SW480 (cell line): ENCODE measurements around the gene SLC6A17.

Experiments used
- DNase-seq: peaks from one replicate; pipeline ENCODE4 v3.0.0-alpha.2; 2016; ENCODE audit warnings: low spot score

The SLC6A17 gene

GRCh38 chr1:110205156-110205555 is 54.9 kb downstream of the SLC6A17 start:
- no peak for DNase-seq

DNA sequence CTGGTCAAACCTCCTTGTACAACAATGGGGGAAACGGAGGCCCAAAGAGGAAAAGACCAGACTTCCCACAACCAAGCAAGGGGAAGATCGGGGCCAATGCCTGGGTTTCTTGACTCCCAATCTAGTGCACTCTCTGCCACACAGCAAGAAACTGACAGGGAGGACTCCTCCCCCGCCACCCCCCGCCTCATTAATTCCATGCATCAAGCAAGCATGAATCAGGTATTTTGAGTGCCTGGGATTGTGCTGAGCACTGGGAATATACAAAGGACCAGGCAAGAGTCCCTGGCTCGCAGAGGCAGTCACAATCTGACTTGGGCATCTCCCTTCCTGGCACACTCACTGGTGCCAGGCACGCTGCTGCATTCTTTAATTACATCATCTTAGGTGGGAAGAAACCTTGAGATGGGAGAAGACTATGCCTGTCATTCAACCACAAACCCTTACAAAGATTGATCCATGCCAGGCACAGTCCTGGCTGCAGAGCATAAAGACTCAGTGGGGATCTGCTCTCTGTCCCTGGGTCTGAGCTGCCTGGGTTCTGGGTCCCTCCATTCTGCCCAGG is 55.4 kb downstream of the SLC6A17 start:
- DNase-seq, result no peak

DNA sequence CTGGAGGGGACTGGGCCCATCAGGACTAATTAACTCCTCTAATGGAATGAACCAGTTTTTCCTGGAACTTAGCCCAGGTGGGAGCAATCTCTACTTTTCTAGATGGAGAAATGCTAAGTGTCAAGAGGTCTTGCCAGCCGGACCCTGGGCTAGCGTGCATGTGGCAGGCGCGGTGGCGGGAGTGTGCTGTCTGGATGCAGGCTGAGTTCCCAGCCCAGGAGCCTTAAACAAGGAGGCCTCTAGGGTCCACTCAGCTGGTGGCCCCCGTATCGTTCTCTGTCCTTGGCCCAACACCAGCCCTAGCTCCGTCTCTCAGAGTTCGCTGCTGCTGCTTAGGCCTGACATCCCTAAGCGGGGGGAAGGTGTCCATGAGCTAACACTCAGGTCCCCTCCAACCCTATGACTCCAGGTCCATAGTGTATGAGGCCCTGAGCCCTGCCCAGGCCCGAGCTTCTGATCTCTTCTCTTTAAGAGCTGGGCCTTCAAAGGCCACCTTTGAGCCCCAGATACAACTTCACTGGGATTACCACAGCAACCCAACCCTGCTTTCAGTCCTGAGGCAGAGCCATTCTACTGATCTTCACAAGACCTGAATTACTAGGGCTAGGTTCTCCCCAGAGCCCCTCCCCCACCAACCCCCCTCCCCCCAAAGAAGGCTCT is 56.1 kb downstream of the SLC6A17 start:
- DNase-seq, result no peak

GRCh38 chr1:110207831-110208230 is 57.5 kb downstream of the SLC6A17 start:
- DNase-seq, result peak; percentile 37

GRCh38 chr1:110208916-110209645 is 58.8 kb downstream of the SLC6A17 start:
- DNase-seq, result peak; percentile 5

GRCh38 chr1:110209715-110210603 is 59.7 kb downstream of the SLC6A17 start, which contains the start of gene KCNC4:
Gene KCNC4 (plus strand): TSS chr1:110210314. CDS start chr1:110211500, 1,186 bp downstream.
- peak; percentile 76 for DNase-seq

DNA sequence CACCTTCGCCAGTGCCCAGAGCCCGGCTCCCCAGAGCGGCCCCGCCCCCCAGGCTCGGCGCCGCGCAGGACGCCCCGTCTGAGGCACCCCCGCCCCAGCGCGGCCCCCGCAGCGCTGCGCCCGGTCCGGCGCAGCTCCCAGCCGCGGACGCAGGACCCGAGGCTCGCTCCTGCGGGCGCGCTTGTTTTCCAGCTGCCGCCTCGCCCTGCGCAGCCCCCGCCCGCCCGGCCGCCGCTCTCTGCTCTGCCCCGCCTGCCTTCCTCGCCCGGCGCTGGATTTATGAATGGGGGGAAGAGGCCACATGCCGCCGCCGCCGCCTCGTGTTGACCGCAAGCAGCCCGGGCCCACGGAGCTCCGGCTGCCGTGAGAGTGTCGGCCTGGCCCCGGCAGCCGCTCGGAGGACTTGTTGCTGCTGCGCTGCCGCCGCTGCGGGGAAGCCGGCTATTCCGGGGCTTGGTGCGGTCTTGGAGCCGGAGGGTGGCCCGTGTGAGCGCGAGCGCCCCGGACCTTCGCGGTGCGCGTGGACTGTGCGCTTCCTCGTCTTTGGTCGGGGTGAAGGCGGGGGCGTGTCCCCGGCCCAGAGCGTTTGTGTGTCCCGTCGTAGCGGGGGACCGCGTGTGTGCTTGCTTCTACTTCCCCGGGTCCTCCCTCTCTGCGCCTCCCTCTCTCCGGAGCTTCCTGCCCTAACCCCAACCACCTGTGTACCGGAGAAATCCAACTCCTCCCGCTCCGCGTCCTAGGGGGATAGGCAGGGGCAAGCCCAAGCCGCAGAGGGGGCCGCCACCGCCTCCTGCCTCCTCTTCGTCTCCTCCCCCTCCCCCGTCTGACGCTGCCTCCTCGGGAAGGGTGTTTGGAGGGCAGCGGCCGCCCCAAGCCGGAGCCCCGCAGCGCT is 60.6 kb downstream of the SLC6A17 start:
- peak; percentile 52 for DNase-seq

DNA sequence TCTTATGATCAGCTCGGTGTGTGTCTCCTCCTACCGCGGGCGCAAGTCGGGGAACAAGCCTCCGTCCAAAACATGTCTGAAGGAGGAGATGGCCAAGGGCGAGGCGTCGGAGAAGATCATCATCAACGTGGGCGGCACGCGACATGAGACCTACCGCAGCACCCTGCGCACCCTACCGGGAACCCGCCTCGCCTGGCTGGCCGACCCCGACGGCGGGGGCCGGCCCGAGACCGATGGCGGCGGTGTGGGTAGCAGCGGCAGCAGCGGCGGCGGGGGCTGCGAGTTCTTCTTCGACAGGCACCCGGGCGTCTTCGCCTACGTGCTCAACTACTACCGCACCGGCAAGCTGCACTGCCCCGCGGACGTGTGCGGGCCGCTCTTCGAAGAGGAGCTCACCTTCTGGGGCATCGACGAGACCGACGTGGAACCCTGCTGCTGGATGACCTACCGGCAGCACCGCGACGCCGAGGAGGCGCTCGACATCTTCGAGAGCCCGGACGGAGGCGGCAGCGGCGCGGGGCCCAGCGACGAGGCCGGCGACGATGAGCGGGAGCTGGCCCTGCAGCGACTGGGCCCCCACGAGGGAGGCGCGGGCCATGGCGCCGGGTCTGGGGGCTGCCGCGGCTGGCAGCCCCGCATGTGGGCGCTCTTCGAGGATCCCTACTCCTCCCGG is 61.3 kb downstream of the SLC6A17 start:
- no peak for DNase-seq

- DNase-seq, result no peak
Measured at GRCh38 chr1:110212169-110213142, 62.2 kb downstream of the SLC6A17 start.

- no peak for DNase-seq
Measured at GRCh38 chr1:110213143-110213540, 62.8 kb downstream of the SLC6A17 start.

DNA sequence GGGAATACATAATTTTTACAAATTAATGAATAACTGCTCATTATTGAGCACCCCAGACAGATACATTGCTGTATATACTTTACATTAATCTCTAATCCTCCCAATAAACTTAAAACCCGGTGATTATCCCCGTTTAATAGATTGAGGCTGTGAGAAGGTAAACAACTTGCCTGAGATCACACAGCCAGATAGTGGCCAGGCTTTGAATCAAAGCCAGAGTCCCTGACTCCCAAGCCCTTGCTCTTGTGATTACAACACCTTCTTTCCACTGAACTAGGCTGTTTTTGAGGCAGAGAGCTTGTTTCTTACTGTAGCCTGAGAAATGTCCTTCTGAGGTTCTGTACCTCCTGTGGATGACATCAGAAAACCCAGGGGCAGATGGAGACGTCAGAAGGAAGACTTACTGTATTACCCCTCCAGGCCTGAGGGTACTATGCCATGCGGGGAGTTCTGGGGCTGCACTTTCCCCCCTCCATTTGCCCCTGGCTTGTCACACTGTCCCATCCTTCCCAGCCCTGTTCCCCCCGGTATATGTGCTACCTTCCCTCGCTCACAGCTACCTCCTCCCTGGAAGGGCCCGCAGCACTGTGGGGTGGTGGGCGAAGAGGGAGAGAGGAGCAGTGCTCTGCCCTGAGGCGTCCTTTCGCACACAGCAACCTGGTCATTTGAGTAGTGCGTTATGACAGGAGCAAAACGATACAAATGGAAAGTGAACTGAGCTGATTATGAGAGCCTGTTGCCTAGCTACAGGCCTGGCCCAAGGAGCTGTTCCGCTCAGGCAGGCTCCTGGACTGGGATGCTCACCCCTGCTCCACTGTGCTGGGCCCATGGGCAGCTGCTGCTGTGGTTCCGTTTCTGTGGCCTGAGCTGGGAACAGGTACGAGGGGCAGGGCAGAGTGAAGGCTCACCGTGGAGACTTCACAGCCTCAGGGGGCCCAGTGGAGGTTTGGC is 64.4 kb downstream of the SLC6A17 start:
- no peak for DNase-seq

DNA sequence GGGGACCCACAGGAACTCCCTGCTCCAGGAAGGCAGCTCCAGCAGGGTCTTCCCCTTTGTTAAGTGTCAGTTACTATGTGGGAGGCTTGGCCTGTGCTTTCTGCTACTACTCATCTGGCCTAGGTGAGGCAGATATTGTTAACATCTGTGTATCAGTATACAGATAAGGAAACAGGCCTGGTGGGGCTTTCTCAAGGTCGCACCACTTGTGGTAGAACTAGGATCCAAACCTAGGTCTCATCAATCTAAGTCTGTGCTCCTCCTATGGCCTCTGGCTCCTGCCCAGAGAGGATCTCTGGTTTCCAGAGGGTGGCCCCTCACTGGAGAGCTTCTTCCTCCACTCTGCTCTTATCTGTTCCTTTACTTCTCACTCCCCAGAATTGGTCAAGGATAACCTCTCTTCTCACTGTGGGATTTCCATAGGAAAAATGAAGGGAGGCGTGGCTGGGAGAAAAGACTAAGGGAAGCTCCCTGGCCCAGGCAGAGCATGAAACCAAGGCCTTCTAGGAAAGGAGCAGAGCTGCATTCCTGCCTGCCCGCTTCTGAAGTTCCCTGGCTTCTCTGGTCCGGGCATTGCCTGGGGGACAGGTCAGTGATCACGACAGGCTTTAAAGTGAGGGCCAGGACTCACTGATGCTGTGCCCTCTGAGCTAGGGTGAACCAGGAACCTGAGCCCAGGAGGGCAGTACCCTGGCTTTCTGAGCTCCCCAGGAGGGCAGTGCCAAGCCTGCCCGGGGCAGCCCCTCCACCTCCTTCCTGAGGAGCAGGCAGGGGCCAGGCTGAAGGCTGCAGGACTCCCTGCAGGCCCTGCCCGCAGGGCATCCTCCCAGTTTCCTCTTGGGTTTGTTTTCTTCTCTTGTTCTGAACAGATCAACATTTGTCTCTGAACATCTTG is 65.6 kb downstream of the SLC6A17 start:
- DNase-seq, result no peak

DNA sequence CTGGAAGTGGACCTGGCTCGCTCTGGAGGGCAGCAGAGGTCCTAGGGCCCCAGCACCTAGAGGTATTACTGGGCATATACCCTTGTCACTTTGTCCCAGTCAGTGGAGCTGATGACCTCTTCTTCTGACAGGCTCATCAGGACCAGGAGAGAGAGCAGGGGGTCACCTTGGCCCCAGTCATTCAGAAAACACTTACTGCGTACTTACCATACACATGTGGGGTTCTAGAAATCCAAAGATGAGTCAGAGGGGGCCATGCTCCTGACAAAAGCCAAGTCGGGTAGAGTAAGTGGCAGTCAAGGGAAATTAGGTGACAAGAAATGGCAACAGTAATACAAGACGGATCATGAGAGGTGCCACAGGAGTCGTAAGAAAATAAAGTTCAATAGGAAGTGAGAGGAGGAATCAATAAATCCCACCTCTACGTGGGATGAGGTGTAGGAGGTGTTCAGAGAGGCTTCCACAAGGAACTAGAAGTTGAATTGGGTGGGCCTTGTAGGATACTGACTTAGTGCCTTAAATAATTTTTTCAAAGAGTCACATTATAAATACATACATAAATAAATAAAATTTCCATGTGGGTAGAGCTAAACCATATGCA is 66.7 kb downstream of the SLC6A17 start:
- no peak for DNase-seq

DNA sequence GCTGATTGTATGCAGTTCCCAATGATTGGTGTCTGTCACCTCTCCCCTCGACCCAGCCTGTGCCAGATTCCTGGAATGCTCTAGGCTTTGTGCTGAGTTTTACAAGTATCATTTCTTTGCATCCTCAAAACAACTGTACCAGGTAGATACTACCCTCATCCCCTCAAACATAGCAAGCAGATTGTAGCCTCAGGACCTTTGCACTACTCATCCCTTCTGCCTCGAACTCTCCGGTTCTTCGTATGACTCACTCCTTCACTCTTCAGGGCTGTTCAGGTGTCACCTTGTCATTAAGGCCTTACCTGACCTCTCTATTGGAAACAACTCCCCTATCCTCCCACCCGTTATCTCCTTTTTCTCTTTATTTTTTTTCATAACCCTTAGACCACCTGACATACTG is 67.8 kb downstream of the SLC6A17 start:
- DNase-seq, result no peak

- no peak for DNase-seq
Measured at GRCh38 chr1:110218739-110219138, 68.4 kb downstream of the SLC6A17 start.

- no peak for DNase-seq
Measured at GRCh38 chr1:110220324-110220723, 70.0 kb downstream of the SLC6A17 start.

- DNase-seq, result no peak
Measured at GRCh38 chr1:110221119-110221518, 70.8 kb downstream of the SLC6A17 start.
